Muscle of arm (tissue), 12 donors: Measurements from ENCODE around the gene DNTT. TPM values are rescaled to one million over a fixed set of nuclear protein-coding genes. Genes with fewer than 3 reads are reported as not detected.

ENCODE experiments used
- DNase-seq: peaks from one replicate; pipeline ENCODE4 v3.0.0-alpha.2; 2013
- polyA plus RNA-seq, 12 donors: library from polyadenylated mRNA; unstranded; fragments of 120-200 nt; gene quantifications; one replicate each; pipeline ENCODE4 v1.2.1, GENCODE V29; 2013; ENCODE audit not compliant: insufficient read length in 12 of 12

Gene DNTT
- polyA plus RNA-seq, 12 donors = 0.08 to 1.3 (median 0.16) TPM; not detected in 7

DNA sequence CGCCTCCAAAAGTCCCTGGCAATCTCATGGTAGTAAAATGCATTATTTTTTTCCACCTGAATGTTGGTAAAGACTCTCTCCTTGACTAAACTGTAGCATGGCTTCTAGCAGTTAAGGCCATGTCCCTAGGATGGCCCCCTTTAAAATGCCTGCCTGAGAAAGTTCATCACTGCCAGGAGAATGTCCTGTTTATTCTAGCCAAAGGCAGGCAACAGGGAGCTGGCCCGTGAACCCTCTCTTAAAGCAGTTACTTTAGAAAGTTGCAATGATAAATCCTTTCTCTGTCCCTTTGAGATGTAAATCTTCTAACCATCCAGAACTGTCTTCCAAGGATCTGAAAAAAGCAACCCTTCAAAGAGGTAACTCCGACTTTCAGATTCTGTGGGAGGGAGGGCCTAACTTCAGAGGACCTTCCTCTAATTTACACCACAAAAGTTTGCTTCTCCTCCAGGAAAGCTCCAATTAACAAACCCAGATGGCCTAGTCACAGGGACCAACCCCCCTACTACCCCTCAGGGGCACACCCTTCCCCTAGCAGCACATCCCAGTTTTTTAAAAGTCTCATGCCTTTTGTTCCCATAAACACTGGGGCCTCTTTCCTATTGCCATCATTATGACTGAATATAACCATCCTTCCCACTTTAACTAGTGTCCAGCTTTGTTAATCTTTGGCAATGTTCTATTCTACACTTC, 5.5 kb downstream of the DNTT start:
- no peak for DNase-seq

DNA sequence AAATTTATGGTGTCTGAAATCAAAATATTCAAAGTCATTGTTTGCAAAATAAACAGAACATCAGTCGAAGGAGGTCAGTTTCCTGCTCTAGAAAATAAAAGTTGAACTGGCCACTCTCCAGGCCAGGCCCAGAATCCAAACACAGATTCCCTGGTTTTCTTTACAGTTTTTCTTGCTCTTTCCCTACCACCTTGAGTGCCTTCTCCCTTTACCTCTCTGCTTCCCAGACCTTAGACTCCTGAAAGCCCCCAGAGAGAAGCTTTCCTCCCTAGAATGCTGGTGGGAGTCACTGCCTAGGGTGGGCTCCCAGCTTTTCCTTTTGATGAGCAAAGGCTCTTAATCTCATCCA, 6.1 kb downstream of the DNTT start:
- DNase-seq = no peak

DNA sequence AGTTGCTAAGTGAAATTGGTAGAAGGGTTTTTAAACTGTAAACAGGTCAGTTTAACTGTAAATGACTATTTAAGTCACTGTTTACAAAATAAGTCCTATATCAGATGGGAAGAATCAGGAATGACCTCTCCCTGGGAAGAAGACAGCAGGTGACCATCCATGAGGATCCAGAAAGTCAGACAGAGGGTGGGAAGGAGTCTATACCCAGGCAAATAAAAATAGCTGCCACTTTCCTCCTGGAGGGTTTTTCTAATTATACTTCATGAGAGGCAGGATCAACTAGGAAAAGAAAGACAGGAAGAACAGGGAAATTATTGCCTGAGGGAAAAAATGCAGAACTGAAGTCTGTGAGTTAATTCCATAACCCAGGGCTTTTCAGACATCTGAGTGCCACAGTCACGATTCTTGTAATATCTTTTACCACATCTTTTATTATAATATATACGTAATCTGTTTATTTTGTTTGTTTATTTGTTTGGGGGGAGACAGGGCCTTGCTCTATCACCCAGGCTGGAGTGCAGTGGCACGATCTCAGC, 7.0 kb downstream of the DNTT start:
- DNase-seq = no peak

DNA sequence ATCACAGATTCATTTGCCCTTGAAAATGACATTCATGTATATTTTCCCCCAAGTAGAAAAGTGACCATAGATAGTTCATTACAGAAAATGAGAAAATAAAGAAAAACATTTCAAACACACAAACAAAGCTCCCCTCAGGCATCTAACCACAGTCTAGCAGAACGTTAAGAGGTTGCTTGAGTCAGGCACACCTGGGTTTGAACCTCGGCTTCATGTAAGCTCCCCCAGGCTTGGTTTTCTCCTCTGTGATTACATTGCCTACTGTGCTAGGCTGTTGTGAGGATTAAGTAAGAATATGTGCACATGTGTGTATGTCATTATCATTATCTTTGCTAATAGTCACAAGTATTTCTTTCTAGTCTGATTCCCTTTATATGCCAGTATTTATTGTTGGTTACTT, 9.1 kb downstream of the DNTT start:
- DNase-seq = no peak

DNA sequence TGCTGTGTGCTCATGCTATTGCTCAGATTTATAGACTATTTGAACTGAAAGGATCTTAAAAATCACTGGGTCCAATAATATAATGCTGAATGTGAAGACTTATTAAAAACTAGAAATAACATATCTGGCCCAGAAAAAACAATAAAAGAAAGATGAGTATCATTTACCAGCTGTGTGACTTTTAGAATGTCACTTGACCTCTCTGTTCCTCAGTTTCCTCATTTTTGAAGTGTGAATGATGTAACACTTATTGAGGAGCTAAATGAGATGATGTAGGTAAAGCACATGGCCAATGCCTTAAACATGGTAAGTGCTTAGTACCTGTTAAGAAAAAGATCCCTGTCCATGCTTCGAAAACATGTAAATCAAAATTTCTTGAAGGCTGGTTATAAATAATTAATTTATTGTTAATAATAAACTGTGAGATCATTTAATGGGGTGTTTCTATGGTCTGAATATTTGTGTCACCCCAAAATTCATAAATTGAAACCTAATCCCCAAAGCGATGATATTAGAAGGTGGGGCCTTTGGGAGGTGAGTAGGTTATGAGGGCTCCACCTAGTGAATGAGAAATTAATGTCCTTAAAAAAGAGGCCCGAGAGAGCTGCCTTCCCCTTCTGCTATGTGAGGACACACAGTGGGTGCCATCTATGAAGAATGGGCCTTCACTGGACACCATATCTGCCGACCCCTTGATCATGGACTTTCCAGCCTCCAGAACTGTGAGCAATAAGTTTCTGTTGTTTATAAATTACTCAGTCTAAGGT, 13.0 kb downstream of the DNTT start:
- DNase-seq = no peak

DNA sequence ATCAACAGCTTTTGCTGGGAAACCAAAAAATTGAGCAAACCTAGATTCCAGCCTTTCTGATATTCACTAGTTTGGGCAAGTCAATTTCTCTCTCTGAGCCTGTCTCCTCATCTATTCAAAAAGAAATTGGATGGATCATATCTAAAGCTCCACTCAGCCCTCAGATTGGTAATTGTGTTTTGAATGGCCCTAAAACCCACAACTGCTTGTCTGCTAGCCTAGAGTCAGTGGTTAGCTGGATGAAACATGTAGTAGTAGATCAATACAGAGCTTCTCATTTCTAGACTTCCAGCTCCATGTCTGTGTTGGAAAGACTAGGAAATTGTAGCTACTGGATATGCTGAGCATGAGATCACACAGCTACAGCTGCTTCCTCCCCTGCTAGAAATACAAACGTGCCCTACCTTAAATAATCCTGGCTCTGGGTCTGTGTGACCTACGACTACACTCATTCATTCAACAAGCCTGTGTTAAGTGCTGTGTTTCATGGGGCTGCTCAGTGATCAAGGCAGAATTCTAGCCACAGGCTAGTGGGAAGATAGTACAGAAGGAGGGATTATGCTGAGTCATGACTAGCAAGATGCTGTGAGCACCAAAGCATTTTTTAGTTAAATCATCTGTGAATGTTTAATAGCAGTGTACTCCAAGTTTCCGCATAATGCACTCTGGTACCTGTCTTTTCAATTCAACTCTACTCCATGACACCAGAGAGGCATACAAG, 15.7 kb downstream of the DNTT start:
- DNase-seq = no peak

DNA sequence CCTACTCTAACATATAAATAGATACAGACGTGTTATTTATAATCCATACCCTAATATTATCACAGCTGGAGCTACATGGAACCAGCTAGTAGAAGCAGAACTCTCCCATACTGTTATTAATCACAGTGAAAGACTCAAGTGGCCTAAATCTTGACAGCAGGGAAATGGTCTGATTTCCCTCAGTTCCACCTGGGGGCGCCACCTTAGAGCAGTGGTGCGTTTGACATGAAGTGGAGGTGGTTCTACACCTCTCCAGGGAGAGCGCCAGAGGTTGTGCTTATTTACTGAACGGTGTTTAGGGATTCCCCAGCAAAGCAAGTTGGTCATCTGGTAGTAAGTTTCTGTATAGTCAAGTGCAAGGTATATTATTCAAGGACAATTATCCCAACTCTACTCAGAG, 17.6 kb downstream of the DNTT start:
- no peak for DNase-seq

DNA sequence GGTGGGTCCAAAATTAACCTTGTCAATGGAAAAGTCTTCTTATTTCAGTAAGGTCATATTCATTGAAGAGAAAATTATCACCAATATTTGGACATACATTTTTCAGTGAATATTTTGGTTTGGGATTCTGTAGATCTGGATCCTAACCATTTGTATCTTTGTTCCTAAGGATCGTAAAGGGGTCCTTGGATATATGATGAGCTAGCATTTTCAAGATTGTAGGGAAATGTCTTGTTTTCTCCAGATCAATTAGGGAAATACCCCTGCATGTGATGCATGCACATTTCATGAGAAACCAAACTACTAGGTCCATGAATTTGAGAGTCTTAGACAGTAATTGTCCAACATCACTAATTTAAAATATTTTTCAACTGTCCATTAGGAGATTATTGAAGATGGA, 18.0 kb downstream of the DNTT start:
- no peak for DNase-seq

DNA sequence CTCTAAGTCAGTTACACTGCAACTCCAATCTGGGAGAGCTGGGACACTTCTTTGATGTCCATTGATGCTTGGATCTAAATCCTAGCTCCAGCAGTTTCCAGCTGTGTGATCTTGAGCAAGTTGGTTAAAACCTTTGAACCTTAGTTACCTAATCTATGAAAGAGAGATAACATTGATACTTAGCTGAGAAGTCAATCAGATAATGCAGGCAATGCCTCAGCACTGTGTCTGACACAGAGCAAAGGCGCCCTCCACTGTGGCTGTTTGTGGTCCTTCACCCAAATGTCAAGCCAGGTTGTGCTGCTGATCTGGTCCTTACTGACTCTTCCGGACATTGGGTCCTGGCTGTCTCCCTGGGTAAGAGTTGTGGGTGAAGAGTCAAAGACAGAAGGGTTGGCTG, 20.2 kb downstream of the DNTT start:
- no peak for DNase-seq

DNA sequence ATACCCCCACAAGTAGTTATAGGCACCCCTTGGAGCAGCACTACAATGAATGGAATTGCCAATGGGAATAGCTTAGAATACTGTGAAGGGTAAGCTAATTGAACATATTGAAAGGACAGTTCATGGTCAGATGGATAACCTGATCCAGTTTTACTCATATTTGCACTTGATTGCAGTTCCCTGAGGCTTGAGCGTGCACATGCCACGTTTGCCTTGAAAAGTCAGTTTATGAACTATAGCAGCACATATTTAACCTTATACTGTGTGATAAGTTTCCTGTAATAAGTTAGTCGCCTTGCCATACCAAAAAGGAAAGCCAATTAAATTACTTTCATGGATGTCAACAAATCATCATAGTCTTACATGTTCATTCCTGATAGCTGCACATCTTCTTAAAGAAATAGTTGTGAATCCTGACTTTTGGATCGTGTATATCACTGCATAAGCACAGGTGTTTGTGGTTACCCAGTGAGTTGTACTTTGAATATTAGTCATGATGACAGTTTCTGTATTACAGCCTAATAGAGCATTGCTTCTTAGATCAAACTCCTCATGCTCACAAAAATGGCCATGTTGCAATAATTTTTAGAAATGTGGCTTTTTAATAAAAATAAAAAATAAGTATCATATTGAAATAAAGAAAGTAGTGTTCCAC, 21.6 kb downstream of the DNTT start:
- DNase-seq = no peak

DNA sequence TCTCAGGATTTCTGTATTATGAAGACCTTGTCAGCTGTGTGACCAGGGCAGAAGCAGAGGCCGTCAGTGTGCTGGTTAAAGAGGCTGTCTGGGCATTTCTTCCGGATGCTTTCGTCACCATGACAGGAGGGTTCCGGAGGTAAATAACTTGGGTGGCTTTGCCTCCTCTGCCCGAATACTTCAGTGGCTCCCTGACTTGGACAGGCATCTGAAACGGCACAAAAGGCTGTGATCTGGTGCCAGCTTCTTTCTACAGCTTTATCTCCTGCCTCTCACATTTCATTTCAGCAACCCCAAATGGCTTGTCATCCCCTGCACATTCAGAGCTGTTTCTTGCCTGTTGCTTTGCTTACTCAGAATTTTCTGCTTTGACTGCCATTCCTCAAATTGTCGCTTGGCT, 23.2 kb downstream of the DNTT start:
- no peak for DNase-seq

DNA sequence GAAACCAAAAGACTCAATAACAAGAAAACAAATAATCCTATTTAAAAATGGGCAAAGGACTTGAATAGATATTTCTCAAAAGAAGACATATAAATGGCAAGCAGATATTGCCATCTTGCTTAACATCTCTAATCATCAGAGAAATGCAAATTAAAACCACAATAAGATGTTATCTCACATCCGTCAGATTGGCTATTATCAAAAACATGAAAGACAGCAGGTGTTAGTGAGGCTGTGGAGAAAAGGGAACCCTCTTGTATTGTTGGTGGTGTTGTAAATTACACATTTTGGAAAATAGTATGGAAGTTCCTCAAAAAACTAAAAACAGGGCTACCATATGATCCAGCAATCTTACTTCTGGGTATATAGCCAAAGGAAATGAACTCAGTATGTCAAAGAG, 28.9 kb downstream of the DNTT start:
- no peak for DNase-seq

DNA sequence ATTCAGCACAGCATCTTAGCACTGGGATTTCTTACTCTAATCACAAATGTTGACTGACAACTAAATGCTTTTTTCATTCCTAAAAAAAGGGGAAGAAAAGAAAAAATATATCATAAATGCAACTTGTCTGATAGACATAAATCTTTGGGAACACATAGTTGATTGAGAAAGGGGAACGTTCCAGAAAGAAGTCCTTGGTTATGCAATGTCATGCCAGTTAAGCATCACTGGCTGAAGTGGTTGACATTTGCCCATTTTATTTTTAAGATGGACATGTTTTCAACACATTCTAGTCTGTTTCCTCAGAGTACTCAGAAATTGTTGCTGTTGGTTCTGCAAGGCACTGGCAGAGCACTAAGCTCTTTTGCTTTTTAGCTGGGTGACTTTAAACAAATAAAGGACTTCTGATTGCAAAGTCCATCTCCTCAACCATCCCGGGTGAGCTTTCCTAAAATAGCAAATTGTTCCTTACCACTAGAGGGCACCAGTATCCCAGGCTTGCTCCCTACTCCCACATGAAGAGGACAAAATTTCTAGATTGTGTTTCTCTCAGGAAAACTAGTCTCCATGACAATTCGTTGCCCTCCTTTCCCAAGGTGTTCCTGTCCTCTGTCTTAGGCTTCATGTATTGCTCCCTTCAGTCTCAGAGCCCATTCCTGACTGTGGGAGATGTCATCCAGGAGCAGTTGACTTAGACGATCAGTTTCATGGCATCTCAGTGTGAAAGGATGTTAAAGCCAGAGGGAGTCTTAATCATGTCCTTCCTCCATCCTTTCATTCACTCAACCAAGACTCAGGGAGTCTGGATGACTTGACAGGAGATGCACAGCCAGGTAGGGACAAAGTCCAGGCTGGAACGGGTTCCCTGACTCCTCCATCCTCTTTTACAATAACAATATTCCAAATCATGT, 30.6 kb downstream of the DNTT start:
- peak; percentile 20 for DNase-seq

DNA sequence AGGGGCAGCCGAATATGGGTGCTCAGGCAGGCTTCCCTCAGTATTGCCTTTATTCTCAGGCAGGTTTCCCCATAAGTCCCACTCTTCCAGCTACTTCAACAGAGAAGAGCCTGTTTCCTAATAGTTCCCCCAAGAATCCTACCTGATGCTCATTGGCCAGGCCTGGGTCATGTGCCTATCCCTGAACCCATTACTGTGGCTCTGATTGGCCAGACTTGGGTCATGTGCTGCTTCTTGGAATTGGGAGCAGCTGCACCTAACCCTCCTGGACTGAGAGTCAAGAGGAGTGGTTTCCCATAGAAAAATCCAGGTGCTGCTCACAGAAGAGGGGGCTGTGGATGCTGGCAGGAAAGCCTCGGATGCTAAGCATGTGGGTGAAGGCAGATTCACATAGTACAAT, 32.9 kb downstream of the DNTT start:
- no peak for DNase-seq

DNA sequence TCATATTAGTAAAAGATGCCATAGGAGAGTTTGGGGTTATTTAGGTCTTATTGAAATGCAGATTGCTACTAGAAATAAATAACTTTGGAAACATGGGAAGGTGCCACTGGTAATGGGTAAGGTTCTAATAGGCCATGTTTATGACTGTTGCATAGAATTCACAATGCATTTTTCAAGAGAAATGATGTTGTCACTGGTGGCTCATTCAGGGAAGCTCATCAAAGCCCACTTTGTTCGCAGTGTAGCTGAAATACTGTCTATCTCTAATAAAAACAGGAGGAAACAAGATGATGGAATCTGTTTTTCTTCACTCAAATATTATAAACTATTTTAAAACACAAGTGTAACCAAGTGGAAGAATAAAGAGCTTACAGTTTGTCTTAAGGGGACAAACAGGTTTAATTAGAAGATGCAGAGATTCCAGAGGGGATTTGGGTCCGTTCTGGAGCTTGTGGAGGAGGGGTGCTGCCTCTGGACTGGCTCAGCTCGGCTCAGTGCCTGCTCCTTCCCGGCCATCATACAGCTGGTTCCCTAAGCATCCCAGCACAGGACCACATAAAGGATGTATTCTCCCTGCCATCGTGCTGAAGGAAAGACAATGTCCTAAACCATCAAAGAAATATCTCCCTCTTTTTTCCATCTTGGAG, 34.2 kb downstream of the DNTT start:
- no peak for DNase-seq

DNA sequence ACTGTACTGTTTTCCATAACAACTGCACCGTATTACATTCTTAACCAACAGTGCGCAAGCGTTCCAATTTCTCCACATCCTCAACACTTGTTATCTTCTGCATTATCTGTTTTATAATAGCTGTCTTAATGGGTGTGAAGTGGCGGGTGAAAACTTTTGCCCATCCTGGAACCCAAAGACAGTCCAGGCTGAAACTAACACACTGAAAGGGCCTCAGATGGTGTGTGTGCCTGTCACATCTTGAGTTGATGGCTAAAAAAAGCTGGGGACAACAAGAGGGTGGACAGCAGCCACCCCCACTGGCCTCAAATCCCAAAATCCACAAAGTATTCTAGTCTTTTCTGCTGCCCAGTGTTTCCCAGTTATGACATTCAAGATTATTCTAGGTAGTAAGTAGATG, 35.1 kb downstream of the DNTT start:
- DNase-seq = no peak

DNA sequence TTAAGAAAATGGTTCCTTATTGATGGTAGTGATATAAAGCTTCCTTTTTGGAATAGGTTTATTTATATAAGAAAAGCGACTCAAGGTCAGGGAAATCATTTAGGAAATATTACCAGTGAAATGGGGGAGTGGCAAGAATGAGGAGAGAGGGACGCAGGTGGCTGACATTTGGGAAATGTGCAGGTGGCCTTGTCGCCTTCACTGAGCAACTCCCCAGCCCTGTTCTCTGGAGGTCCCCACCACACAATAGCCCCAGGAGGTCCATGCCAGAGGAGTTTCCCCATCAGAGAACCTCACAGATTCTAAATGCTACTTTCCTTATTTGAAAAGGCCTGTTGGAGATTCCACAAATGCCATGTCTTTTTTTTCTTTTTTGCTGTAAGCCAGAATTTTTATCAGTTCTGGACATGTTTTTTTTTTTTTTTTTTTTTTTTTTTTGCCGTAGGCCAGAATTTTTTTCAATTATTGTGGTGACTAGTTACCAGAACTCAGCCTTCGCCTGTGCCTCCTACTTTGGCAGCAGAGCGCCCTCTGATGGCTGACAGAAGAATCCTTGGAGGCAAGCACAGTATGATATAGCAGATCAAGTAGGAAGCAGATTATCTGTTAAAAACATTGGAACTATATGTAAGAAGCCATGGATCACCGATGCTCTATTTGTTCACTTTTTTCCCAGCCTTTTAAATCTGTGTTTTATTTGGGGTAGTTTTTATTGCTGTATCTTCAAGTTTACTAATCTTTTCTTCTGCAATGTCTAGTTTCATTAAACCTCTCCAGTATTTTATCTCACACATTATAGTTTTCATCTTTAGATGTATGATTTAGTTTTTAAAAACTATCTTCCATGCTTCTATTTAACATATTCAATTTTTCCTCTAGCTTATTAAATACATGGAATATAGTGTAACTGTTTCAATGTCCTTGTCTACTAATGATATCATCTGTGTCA, 36.0 kb downstream of the DNTT start:
- DNase-seq = peak; percentile 22

DNA sequence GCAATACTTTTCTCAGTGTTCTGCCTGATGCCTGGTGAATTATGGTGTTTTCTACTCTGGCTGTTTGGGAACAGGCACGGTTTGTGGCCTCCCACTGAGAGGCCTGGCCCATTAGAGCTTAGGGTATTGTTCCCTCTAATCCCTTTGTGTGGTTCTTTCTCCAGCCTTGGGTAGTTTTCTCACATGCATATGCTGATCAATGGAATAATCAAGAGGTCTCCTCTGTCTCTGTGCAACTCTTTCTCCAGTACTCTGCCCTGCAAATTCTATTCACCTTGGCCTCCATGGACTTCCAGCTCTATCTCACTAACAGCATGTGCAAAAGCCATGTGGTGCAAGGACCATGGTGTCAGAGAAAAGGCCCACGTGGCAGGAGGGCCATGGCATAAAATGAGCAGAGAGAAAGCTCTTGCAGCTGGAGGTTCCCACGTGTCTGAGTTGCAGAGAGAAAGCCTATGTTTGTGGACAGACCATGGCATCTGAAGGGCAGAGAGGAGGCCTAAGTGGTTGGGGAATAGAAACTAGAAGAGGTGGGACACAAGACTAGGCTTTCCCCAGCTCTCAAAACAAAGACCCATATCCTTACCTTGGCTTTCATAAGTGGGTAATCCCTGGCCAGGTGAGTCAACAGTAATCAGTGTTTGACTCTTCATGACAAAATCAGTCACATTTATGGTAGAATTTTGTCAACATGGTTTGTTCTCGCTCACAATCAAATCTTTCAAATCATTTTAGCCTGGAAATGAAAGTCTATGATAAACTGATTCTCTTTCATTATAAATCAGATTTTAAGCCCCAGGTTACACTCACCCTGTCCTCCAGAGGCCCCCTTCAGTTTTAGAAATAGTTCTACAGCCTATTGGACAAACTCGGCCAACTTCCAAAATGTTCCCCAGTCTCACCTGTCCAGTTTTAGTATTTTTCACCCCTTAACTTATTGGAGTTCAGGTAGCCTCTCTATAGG, 37.3 kb downstream of the DNTT start:
- DNase-seq = no peak
